ENCODE measurements around the gene DNAJC5. TPM values are rescaled to one million over a fixed set of nuclear protein-coding genes. Genes with fewer than 3 reads are reported as not detected.

Gene DNAJC5
- polyA plus RNA-seq, 1 donor (not counting 4 experiments of a cell fraction or from before 2014, with no cell fraction given), result 43.7 TPM

DNA sequence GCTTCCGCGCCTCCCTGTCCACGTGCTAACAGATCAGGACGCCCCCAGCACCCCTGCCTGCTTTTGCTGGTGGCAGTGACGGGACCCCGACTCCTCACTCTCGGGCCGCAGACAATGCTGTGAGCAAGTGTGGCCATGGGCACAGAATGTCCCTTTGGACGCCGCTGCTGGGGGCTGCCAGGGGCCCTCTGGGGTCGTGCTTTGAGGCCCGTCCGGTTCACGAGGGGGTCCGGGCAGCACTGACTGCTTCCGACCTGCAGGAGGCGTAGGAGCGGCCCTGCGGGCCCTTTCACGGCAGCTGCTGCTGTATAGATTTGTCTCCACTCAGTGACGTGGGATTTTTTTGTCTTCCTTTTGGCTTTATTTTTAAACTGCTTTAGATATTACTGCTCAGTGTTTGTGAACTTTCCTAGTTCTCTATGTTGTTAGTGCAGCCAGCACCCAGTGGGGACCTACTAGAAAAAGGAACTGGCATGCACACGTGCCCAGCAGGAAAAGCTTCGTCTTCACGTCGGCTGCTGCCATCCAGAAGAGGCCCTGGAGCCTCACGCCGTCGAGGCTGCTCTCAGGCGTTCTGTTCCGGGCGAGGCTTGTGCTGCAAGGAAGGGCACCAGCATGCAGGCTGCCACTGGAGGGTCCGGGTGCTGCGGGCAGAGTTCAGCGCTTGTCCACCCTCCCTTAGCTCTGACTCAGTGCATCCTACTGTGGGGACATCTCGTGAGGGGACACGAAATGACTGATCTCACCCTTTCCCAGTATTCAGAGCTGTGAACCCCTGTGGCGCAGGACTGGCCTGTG lies 39.5 kb downstream of the DNAJC5 start:
- dilution Hi-C loops (cut with MboI; ENCODE audit: extremely low pct_ligation_motif_present, low sequenced_read_pairs), result no loop called here
- Histone ChIP-seq H3K9me1 (ENCODE audit: control insufficient read depth, extremely low read depth, insufficient read depth, low read length) (no peaks in the 10 kb centered on the region), H3K36me3 (ENCODE audit: control insufficient read depth in 2 of 2, extremely low read depth in 1 of 2, insufficient read depth in 2 of 2, low read length in 2 of 2) (peaks cover 43 to 50% of the 10 kb centered on the region in 2 experiments), H3K9ac (ENCODE audit: control insufficient read depth, extremely low read depth, insufficient read depth, low read length) (no peak overlapping the region), H3K4me3 (ENCODE audit: control insufficient read depth in 2 of 3, extremely low read depth in 1 of 3, insufficient read depth in 2 of 3, low read depth in 1 of 3, low read length in 3 of 3) (no peak overlapping the region), H2AFZ (ENCODE audit: control insufficient read depth, low read length) (no peak overlapping the region), H3K4me1 (ENCODE audit: control insufficient read depth, extremely low read depth, insufficient read depth, low read length) (no peaks in the 10 kb centered on the region), H3K27ac (ENCODE audit: control insufficient read depth, insufficient read depth, low read length) (no peak overlapping the region), H3K4me2 (ENCODE audit: control insufficient read depth, extremely low read depth, insufficient read depth, low read depth, low read length) (no peak overlapping the region), H3K9me3 (ENCODE audit: control insufficient read depth, low read depth, low read length) (no peaks in the 10 kb centered on the region), H3K27me3 (ENCODE audit: control insufficient read depth, extremely low read depth, insufficient read depth, low read length) (no peaks in the 10 kb centered on the region), H4K20me1 (ENCODE audit: control insufficient read depth, extremely low read depth, insufficient read depth, low read length) (peaks cover 15% of the 10 kb centered on the region), H3K79me2 (ENCODE audit: control insufficient read depth, insufficient read depth, low read length) (peaks cover 58% of the 10 kb centered on the region)
- FAIRE-seq (no peak), DNase-seq (ENCODE audit: low read depth, low spot score) (no peak)
- TF ChIP-seq, protein P1, sequence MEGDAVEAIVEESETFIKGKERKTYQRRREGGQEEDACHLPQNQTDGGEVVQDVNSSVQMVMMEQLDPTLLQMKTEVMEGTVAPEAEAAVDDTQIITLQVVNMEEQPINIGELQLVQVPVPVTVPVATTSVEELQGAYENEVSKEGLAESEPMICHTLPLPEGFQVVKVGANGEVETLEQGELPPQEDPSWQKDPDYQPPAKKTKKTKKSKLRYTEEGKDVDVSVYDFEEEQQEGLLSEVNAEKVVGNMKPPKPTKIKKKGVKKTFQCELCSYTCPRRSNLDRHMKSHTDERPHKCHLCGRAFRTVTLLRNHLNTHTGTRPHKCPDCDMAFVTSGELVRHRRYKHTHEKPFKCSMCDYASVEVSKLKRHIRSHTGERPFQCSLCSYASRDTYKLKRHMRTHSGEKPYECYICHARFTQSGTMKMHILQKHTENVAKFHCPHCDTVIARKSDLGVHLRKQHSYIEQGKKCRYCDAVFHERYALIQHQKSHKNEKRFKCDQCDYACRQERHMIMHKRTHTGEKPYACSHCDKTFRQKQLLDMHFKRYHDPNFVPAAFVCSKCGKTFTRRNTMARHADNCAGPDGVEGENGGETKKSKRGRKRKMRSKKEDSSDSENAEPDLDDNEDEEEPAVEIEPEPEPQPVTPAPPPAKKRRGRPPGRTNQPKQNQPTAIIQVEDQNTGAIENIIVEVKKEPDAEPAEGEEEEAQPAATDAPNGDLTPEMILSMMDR (optimal IDR thresholded peaks at IDR 0.05 in 1 of 3, IDR thresholded peaks at IDR 0.05 in 1 of 3, conservative IDR thresholded peaks at IDR 0.05 in 1 of 3; ENCODE audit: extremely low read depth in 1 of 3, insufficient read depth in 2 of 3, low read length in 3 of 3), result peak in 2 of 3 experiments; percentile 9 to 31
- TF ChIP-seq EZH2 (IDR thresholded peaks at IDR 0.05; ENCODE audit: low read length), result no peak

DNA sequence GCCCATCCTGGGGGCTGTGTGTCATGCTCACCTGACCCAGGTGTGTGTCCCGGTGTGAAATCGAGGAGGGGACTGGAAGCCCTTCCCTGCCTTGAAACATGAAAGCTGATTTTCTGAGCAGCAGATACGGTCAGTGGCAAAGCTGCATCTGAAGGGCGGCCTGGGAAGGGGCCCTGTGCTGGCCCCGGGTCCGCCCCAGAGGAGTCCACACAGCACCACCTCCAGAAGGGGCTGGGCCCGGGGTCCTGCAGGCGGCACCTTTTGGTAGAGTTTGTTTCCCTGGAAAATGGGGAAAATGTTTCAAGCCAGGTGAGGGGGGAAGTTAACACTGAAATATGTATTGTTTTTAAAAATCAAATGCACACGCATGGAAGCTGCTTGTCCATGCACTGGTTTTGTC lies 40.5 kb downstream of the DNAJC5 start:
- Histone ChIP-seq H3K9ac (ENCODE audit: control insufficient read depth, extremely low read depth, insufficient read depth, low read length) (no peak overlapping the region), H3K9me3 (ENCODE audit: control insufficient read depth, low read depth, low read length) (no peaks in the 10 kb centered on the region), H3K4me3 (ENCODE audit: control insufficient read depth in 2 of 3, extremely low read depth in 1 of 3, insufficient read depth in 2 of 3, low read depth in 1 of 3, low read length in 3 of 3) (no peak overlapping the region), H3K79me2 (ENCODE audit: control insufficient read depth, insufficient read depth, low read length) (peaks cover 57% of the 10 kb centered on the region), H3K4me1 (ENCODE audit: control insufficient read depth, extremely low read depth, insufficient read depth, low read length) (no peaks in the 10 kb centered on the region), H3K9me1 (ENCODE audit: control insufficient read depth, extremely low read depth, insufficient read depth, low read length) (no peaks in the 10 kb centered on the region), H3K36me3 (ENCODE audit: control insufficient read depth in 2 of 2, extremely low read depth in 1 of 2, insufficient read depth in 2 of 2, low read length in 2 of 2) (peaks cover 42 to 47% of the 10 kb centered on the region in 2 experiments), H3K27me3 (ENCODE audit: control insufficient read depth, extremely low read depth, insufficient read depth, low read length) (no peaks in the 10 kb centered on the region), H4K20me1 (ENCODE audit: control insufficient read depth, extremely low read depth, insufficient read depth, low read length) (peaks cover 15% of the 10 kb centered on the region), H3K4me2 (ENCODE audit: control insufficient read depth, extremely low read depth, insufficient read depth, low read depth, low read length) (no peak overlapping the region), H3K27ac (ENCODE audit: control insufficient read depth, insufficient read depth, low read length) (no peak overlapping the region), H2AFZ (ENCODE audit: control insufficient read depth, low read length) (no peak overlapping the region)
- dilution Hi-C loops (cut with MboI; ENCODE audit: extremely low pct_ligation_motif_present, low sequenced_read_pairs), result no loop called here
- DNase-seq (ENCODE audit: low read depth, low spot score), result no peak
- no peak for FAIRE-seq
- TF ChIP-seq, protein P1 (optimal IDR thresholded peaks at IDR 0.05 in 1 of 3, IDR thresholded peaks at IDR 0.05 in 1 of 3, conservative IDR thresholded peaks at IDR 0.05 in 1 of 3; ENCODE audit: extremely low read depth in 1 of 3, insufficient read depth in 2 of 3, low read length in 3 of 3), result no peak
- TF ChIP-seq EZH2 (IDR thresholded peaks at IDR 0.05; ENCODE audit: low read length), result no peak
